NCI-H187 (cell line): ENCODE data around the gene POLD2.

ENCODE experiments used
- DNase-seq, 2 experiments: peaks; one replicate each; lab custom pipeline; 2025; lab: John Stamatoyannopoulos, UW

The POLD2 gene

DNA sequence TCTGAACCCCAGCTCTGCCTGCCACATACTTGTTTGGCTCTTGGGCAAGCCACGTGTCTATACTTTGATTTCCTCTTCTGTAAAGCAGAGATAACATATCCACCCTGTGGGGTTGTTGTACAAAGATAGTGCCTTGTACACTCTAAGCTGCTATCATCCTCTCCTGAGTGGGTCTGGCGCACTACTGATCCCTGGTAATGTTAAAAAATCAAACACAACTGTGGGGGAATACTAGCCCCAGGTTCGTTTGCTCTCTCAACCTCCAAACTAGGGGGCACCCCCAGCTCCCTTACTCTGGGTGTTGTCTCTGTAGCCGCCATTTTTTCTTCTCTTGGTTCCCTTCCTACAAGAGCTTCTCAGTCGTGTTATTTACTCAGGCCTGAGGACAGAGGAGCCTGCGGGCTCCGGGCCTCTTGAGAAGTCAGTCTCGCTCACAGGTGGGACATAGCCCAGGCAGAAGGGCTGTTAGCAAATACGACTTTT is 42.0 kb downstream of the POLD2 start:
- DNase-seq = no peak

DNA sequence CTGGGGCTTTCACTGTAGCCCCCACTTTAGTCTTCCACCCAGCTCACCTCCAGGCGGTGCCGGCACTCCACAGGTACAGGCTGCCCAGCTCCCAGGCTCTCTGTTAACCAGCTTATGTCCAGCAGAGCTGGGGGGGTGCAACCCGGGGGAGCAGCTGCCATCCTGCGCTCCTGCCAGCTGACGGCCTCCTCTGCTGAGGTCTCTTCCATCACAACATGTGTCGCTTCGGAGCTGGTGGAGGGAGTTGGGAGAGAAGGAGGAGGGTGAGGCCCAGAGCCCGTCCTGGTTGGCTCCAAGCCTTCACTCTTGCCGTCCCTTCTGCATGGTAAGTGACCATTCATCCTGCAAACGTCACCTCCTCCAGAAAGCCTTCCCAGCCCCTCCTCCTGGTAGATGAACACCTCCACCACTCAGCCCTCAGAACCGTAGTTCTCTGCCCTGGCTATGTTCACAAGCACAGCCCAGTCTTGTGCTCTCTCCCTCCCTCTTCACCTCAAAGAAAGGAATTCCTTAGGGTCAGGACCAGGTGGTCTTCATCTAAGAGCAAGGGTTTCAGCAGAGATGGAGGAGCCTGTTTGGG is 42.6 kb downstream of the POLD2 start:
- DNase-seq = no peak

DNA sequence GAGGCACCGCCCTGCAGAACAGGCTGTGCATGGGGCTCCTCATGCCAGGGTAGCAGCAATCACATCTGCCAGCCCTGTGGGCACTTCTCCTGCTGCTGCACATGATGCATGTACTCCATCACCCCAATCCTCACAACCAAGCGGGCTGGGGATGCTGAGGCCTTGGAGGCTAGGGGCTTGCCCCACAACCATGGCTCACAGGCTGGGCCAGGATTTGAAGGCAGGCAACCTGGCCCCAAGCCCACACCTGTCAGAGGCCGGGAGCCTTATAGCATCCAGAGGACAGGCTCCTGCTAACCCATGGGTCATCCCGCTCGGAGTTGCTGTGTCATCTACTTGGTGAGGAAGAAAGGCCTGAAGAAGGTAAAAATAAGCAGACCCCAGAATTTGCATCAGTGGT is 43.2 kb downstream of the POLD2 start:
- no peak for DNase-seq

DNA sequence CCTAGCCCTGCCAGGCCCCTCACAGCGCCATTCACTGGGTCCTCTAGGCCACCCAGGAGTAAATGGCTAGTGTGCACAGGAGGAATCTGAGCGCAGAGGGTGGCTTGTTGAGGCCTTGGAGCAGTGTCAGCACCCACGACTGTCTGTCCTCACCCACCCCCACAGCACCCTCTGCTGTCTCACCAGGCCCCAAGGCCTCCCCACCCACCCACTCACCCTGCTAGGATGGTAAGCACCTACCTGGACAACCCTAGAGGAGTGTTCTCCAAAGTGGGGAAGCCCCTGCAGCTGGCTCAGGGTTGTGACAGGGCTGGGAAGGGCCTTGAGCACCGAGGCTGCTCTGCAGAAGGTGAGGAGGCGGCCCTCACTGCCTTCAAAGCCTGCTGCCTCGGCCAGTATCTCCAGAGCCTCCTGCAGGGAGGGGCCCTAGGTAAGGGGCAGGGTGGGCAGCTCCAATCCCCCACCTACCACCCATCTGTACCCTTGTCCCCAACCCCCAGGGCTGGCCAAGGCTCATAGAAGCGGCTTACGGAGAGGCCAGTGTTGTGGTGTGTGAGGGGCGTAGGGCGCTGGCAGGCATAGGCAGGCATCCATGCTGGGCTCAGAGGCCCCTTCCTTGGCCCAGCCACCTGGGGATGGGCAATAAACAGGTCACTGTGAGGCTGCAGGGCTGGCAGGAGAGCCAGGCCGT is 43.9 kb downstream of the POLD2 start:
- DNase-seq = no peak

GRCh38 chr7:44078521-44078920 is 44.8 kb downstream of the POLD2 start:
- DNase-seq = no peak

DNA sequence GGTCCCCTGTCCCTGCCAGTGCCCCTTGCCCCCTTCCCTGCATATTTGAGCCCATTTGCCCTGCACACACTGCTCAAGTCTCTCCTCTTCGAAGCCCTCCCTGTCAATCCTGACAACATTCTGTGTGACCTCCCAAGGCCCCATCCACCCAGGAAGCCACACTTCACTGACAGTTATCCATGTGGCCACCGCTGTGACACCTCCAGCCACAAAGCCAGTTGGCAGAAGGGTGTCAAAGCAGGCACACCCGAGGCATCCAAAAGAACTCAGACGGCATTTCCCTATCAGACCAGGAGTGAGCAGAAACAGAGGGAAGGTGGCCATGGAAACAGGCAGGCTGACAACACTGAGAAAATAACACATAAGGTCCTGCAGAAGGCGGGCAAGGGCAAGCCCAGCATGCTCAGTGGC is 45.7 kb downstream of the POLD2 start:
- DNase-seq = no peak

DNA sequence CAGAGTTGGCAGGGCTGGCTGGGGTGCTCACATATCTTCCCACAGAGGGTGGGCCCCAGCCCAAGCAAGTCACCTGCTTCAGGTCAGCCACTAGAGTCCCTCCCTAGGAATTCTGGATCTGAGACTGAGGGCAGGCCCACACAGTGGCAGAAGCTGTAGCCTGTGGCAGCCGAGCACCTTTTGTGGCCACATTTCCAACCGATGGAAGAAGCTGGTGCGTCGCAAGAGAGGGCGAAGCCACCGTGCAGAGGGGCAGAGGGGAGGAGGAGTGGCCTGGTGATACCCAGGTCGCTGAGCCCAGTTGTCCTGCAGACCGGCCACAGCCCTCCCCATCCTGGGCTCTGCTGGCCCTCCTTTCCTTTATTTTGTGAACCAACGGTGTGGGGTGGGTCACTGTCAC is 46.3 kb downstream of the POLD2 start:
- DNase-seq = no peak

GRCh38 chr7:44076101-44076895 is 47.0 kb downstream of the POLD2 start:
- no peak for DNase-seq

DNA sequence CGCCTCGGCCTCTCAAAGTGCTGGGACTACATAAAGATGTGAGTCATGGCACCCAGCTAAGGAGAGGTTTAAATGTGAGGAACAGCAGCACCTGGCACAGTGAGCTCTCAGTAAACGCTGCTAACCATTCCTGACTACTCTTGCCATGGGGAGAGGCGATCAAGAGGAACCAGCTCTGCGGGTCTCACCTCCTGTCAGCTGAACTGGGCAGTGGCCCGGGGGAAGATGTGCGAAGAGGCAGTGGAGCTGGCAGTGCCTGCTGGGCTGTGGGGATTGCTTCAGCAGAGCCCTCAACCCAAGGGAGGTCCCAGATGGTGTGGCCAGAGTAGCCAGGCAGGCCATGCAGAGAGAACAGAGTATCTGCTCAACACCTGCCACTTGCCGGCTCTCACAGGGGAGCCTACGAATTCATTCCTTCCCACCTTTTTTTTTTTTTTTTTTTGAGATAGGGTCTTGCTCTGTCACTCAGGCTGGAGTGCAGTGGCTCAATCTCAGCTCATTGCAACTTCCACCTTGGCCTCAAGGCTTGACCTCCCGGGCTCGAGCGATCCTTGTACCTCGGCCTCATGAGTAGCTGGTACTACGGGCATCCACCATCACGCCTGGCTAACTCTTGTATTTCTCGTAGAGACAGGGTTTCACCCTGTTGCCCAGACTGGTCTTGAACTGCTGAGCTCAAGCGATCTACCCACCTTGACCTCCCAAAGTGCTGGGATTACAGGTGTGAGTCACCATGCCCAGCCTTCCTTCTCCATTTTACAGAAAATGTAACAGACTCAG is 47.9 kb downstream of the POLD2 start:
- DNase-seq = no peak

DNA sequence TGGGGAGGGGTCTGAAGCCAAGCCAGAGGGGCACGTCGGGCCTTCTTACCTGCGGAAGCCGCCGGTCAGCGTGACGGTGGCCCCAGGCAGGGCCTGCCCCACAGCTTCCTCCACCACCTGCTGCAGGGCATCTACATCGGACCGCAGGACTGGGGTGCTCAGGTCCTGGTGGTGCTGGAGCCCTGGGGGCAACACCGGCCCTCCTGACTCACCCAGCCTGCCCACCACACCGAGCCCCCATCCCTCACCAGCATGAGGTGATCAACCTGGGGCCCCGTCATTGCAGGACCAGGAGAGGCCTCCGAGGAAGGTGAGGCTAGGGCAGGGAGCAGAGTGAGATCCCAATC is 49.0 kb downstream of the POLD2 start:
- DNase-seq = no peak

DNA sequence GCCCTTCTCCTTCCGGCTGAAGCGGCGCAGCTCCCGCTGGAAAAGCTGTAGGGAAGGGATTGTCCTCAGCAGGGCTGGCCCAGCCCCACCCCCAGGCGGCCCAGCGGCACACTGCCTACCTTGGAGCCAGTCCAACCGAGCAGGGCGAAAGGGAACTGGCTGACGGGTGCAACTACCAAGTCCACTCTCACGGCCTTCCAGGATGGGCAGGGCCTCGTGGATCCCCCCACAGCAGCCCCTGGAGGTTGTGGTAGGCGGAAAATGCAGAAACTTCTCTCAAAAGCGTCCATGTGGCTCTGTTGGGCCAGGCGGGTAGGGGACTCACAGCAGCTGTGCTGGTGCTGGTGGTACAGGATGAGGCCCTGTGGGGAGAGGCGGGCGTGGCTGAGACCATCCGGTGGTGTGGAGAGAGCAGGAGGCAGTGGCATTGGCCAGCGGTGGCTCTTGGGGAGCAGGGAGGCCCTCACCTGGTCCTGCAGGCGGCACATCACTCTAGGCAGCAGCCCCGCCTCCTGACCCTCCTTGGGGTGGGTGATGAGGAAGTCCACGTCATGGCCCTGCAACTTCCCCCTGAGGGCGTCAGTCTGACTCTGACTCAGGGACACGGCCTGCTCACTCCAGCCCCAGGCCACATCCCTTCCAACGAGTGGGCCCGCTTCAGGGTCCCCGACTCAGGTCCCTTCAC is 49.5 kb downstream of the POLD2 start:
- DNase-seq = no peak

- DNase-seq = no peak
Measured at GRCh38 chr7:44072364-44073231, 50.8 kb downstream of the POLD2 start.

DNA sequence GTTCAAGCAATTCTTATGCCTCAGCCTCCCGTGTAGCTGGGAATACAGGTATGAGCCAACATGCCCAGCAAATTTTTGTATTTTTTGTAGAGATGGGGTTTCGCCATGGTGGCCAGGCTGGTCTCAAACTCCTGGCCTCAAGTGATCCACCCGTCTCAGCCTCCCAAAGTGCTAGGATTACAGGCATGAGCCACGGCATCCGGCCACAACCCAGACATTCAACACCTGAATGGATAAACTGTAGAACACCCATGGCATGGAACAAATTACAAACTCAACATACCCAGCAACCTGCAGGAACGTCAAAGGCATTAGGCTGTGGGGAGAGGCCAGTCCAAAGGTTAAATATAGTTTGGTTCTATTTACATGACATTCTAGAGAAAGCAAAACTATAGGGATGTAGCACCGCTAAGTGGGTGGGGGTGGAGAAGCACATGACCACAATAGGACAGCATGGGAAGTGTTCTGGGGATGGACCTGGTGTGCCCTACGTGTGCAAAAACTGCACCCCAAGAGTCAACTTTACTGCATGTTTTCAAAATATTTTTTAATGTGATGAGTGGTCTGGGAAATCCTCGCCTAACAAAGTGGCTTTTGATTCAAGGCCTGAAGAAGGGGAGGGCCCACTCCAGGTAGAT is 51.5 kb downstream of the POLD2 start:
- DNase-seq = no peak

DNA sequence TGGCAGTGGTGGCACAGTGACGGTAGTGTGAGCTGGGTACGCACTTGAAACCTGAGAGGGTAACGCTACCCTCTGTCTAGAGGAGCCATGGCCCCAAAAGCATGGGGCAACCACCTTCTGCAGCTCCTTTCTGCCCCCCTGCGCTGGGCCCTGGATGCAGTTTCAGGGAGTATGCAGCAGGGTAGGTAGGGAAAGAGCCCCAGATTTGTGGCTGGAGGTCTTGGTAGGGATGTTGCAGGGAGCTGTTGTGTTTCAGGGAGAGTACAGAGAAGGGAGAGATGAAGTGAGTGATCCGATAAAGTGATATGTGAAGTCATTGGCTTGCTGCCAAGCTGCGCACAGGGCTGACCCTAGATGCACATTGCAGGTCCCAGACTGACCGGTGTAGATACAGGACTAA is 55.3 kb downstream of the POLD2 start:
- DNase-seq = no peak

- no peak for DNase-seq
Measured at GRCh38 chr7:44067064-44067951, 56.0 kb downstream of the POLD2 start.

GRCh38 chr7:44066494-44067063 is 56.8 kb downstream of the POLD2 start:
- DNase-seq = no peak

- no peak for DNase-seq
Measured at GRCh38 chr7:44066111-44066460, 57.3 kb downstream of the POLD2 start.

GRCh38 chr7:44065431-44066110 is 57.8 kb downstream of the POLD2 start, which contains the start of gene PGAM2:
Gene PGAM2, minus strand, starts transcription at chr7:44065567. Its CDS starts 38 bp downstream, at chr7:44065529.
- peak in 1 of 2 experiments; percentile 31 for DNase-seq
